HG03354 (cell line): ENCODE measurements around the gene STK32B.
"Not testable (repeated sequence)": the region's sequence is repeated elsewhere in the genome, so short reads cannot be mapped to it uniquely, and the experiment has no call there.

Experiments
- ATAC-seq: cut with Tn5 transposase; IDR thresholded peaks from one replicate; pipeline ENCODE4 v1.9.1; 2021; ENCODE audit warnings: mild to moderate bottlenecking; ENCODE audit not compliant: unreplicated experiment, poor library complexity, severe bottlenecking

The STK32B gene

GRCh38 chr4:5054532-5054931, 3.3 kb downstream of the STK32B start:
- ATAC-seq, result no peak

GRCh38 chr4:5055411-5055810, 4.1 kb downstream of the STK32B start:
- ATAC-seq, result no peak

- ATAC-seq, result no peak
Observed at GRCh38 chr4:5066101-5066500, 14.8 kb downstream of the STK32B start.

GRCh38 chr4:5066968-5067367, 15.7 kb downstream of the STK32B start:
- ATAC-seq, result not testable (repeated sequence)

- ATAC-seq, result no peak
Observed at GRCh38 chr4:5067908-5068307, 16.6 kb downstream of the STK32B start.

- no peak for ATAC-seq
Observed at GRCh38 chr4:5069901-5070300, 18.6 kb downstream of the STK32B start.

GRCh38 chr4:5072948-5073347, 21.7 kb downstream of the STK32B start:
- no peak for ATAC-seq

- ATAC-seq, result no peak
Observed at GRCh38 chr4:5078009-5078408, 26.7 kb downstream of the STK32B start.

GRCh38 chr4:5079581-5079980, 28.3 kb downstream of the STK32B start:
- ATAC-seq, result no peak

- ATAC-seq, result no peak
Observed at GRCh38 chr4:5081441-5081999, 30.2 kb downstream of the STK32B start.

GRCh38 chr4:5082376-5082775, 31.1 kb downstream of the STK32B start:
- ATAC-seq, result no peak

GRCh38 chr4:5084911-5085475, 33.7 kb downstream of the STK32B start:
- no peak for ATAC-seq

GRCh38 chr4:5086535-5086934, 35.3 kb downstream of the STK32B start:
- no peak for ATAC-seq

- ATAC-seq, result no peak
Observed at GRCh38 chr4:5096261-5096660, 45.0 kb downstream of the STK32B start.

- ATAC-seq, result no peak
Observed at GRCh38 chr4:5098176-5098575, 46.9 kb downstream of the STK32B start.

GRCh38 chr4:5100336-5100735, 49.1 kb downstream of the STK32B start:
- no peak for ATAC-seq

- ATAC-seq, result no peak
Observed at GRCh38 chr4:5100986-5101385, 49.7 kb downstream of the STK32B start.

GRCh38 chr4:5101571-5101970, 50.3 kb downstream of the STK32B start:
- ATAC-seq, result no peak

- ATAC-seq, result no peak
Observed at GRCh38 chr4:5110901-5111300, 59.6 kb downstream of the STK32B start.

GRCh38 chr4:5112333-5113095, 61.2 kb downstream of the STK32B start:
- no peak for ATAC-seq

- no peak for ATAC-seq
Observed at GRCh38 chr4:5114950-5115349, 63.7 kb downstream of the STK32B start.
